Testis (tissue), 2 donors: ENCODE results near the gene KAT7.

Source experiments
- CTCF ChIP-seq, 3 experiments: fragments of 450-650 bp in 2 of 3; fragments of 200-600 bp in 1 of 3; sonication (generic) in 1 of 3; IDR thresholded peaks; one replicate each; pipeline ENCODE4 v1.5.1; 2016 to 2019; ENCODE audit warnings: antibody characterized with exemption in 3 of 3, mild to moderate bottlenecking in 2 of 3, moderate library complexity in 1 of 3
- POLR2A ChIP-seq: fragments of 450-650 bp; IDR thresholded peaks from one replicate; pipeline ENCODE4 v1.6.1; 2017; ENCODE audit warnings: antibody characterized with exemption, mild to moderate bottlenecking, moderate library complexity

- TF ChIP-seq CTCF (IDR thresholded peaks at IDR 0.05) = no peak
- TF ChIP-seq POLR2A = no peak
These were observed 55.4 kb downstream of the KAT7 start for GRCh38 chr17:49843774-49844350.
